Naive thymus-derived CD4-positive, alpha-beta T cell (primary cell): ENCODE data around the gene MOB1A. TPM values are rescaled to one million over a fixed set of nuclear protein-coding genes. Genes with fewer than 3 reads are reported as not detected.
"Not testable (repeated sequence)": the region's sequence is repeated elsewhere in the genome, so short reads cannot be mapped to it uniquely, and the experiment has no call there.

Experiments
- ATAC-seq: fragments of 150-1000 bp; cut with Tn5 transposase; 2 replicates; pipeline ENCODE4 v1.10.0; 2021; ENCODE audit warnings: mild to moderate bottlenecking, moderate library complexity
- CTCF ChIA-PET: fragments of 350-600 bp; sonication (Branson Sonifier 250); formaldehyde crosslinking; loops from one replicate; lab custom pipeline; 2021; ENCODE audit warnings: antibody characterized with exemption; lab: Charles Lee
- POLR2A ChIA-PET: fragments of 350-600 bp; sonication (Branson Sonifier 250); formaldehyde crosslinking; loops from one replicate; lab custom pipeline; 2021; ENCODE audit warnings: antibody characterized with exemption, inconsistent platforms; lab: Charles Lee
- DNase-seq, 9 donors: peaks; one replicate each; pipeline versions ENCODE4 v3.0.0 to v3.0.0-alpha.2; 2020 to 2022; ENCODE audit warnings: mixed read lengths in 1 of 9
- H3K27ac ChIP-seq: one replicate; pipeline ENCODE4 v1.7.0; 2013; ENCODE audit warnings: mild to moderate bottlenecking, low read depth, low read length, moderate library complexity
- H3K27me3 ChIP-seq, 2 donors: one replicate each; pipeline ENCODE4 v1.7.0; 2013; ENCODE audit warnings: low read length in 2 of 2, mild to moderate bottlenecking in 2 of 2, moderate library complexity in 2 of 2; ENCODE audit not compliant: control insufficient read depth in 2 of 2, insufficient read depth in 2 of 2
- H3K36me3 ChIP-seq, 3 experiments: 1 replicate in 2 of 3; 2 replicates in 1 of 3; pipeline ENCODE4 v1.7.0; 2013; ENCODE audit warnings: low read length in 3 of 3, mild to moderate bottlenecking in 3 of 3, moderate library complexity in 1 of 3; ENCODE audit not compliant: insufficient read depth in 3 of 3, control insufficient read depth in 2 of 3
- H3K4me1 ChIP-seq, 2 donors: one replicate each; pipeline ENCODE4 v1.7.0; 2013; ENCODE audit warnings: low read length in 2 of 2, mild to moderate bottlenecking in 2 of 2, moderate library complexity in 1 of 2; ENCODE audit not compliant: control insufficient read depth in 2 of 2, insufficient read depth in 2 of 2
- H3K4me3 ChIP-seq: 2 replicates; pipeline ENCODE4 v1.7.0; 2013; ENCODE audit warnings: mild to moderate bottlenecking, low read length
- H3K9me3 ChIP-seq, 3 experiments: 1 replicate in 2 of 3; 2 replicates in 1 of 3; pipeline ENCODE4 v1.7.0; 2013; ENCODE audit warnings: low read length in 3 of 3; ENCODE audit not compliant: control insufficient read depth in 2 of 3
- H3K27ac Mint-ChIP-seq, 9 donors: one replicate each; pipeline ENCODE4 v1.8.0; 2020 to 2022; ENCODE audit warnings: mixed read lengths in 9 of 9, mild to moderate bottlenecking in 8 of 9, moderate library complexity in 5 of 9, inconsistent platforms in 2 of 9
- H3K27me3 Mint-ChIP-seq, 5 donors: one replicate each; pipeline ENCODE4 v1.8.0; 2021 to 2022; ENCODE audit warnings: mixed read lengths in 5 of 5, mild to moderate bottlenecking in 1 of 5
- H3K36me3 Mint-ChIP-seq, 5 donors: one replicate each; pipeline ENCODE4 v1.8.0; 2020 to 2022; ENCODE audit warnings: mixed read lengths in 5 of 5, mild to moderate bottlenecking in 3 of 5, inconsistent platforms in 1 of 5
- H3K4me1 Mint-ChIP-seq, 7 donors: one replicate each; pipeline ENCODE4 v1.8.0; 2020 to 2022; ENCODE audit warnings: mixed read lengths in 7 of 7, mild to moderate bottlenecking in 3 of 7, inconsistent platforms in 1 of 7
- H3K4me3 Mint-ChIP-seq, 10 donors: one replicate each; pipeline ENCODE4 v1.8.0; 2020 to 2022; ENCODE audit warnings: mild to moderate bottlenecking in 10 of 10, mixed read lengths in 10 of 10, moderate library complexity in 6 of 10, inconsistent platforms in 2 of 10
- H3K9me3 Mint-ChIP-seq, 11 donors: one replicate each; pipeline ENCODE4 v1.8.0; 2020 to 2022; ENCODE audit warnings: mixed read lengths in 11 of 11, mild to moderate bottlenecking in 4 of 11, inconsistent platforms in 1 of 11, moderate library complexity in 1 of 11
- intact Hi-C, 2 donors: fragments of 100-400 bp; cut with micrococcal nuclease; formaldehyde crosslinking; loops; one replicate each; pipeline ENCODE4 v1.15.1; 2023
- polyA plus RNA-seq, 2 donors: library from polyadenylated mRNA; unstranded; fragments of 300-500 nt; fragmentation: Illumina TruSeq; gene quantifications; one replicate each; pipeline ENCODE4 v1.2.3, GENCODE V29; 2021
- total RNA-seq, 6 experiments: library from RNA in 5 of 6; stranded (reverse) in 5 of 6; gene quantifications; 1 replicate in 5 of 6; 2 replicates in 1 of 6; pipeline ENCODE4 v1.2.3 and lab custom pipeline; 2021 to 2026

Gene MOB1A
- total and polyA plus RNA-seq, 7 experiments from 2014 or later = 106 to 185 (median 120) TPM

- ChIA-PET POLR2A (no interaction called here), CTCF (no interaction called here)
- ATAC-seq = no peak
- no peak overlapping the region for H3K4me3 ChIP-seq
- H3K36me3 ChIP-seq = peaks cover 0 to 5% (median 0%) of the 10 kb centered on the region in 3 experiments
- no peaks in the 10 kb centered on the region for H3K9me3 Mint-ChIP-seq
- no peak overlapping the region for H3K4me3 Mint-ChIP-seq
- no peaks in the 10 kb centered on the region for H3K27me3 Mint-ChIP-seq
- H3K9me3 ChIP-seq = no peaks in the 10 kb centered on the region
- no peak overlapping the region for H3K27ac ChIP-seq
- peaks cover 0 to 21% (median 8%) of the 10 kb centered on the region in 5 donors for H3K36me3 Mint-ChIP-seq
- no peaks in the 10 kb centered on the region for H3K4me1 ChIP-seq
- peak overlapping the region in 2 of 9 donors; percentile 14 to 42 for H3K27ac Mint-ChIP-seq
- no peak for DNase-seq
- peaks cover 0 to 11% (median 0%) of the 10 kb centered on the region in 7 donors for H3K4me1 Mint-ChIP-seq
- H3K27me3 ChIP-seq = no peaks in the 10 kb centered on the region
- intact Hi-C loops = no loop called here
Measured at GRCh38 chr2:74222300-74222650, 43.6 kb upstream of the MOB1A start.

DNA sequence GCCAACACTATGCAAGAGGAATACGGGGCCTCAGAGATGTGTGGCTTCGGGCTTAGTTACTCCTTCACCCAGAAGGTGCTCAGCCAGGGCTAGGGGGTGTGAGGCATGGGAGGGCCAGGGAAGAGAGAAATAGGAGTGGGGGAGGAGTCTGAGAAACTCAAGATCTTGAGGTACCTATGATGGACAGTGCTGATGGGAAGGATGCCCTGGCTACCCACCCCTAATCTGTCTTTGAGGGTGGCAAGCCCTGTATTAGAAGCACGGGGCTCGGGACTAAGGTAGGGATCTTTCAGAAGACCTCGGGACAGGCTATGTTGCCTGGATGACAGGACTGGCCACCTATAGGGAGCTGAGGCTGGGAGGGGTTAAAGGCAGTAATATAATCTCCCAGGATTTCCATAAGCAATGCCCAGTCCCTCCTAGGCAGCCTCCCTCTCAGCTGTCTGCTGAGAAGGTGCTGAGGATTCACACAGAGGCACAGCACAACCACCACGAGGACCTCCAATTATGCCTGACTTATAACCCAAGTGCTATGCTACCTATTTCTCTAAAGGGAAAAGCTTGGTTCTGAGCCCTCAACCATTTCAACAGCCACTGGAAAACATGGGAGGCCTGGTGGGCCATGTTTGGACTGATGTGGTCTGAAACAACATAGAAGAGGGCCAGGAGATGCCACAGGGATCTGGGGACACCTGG lies 43.1 kb upstream of the MOB1A start:
- ATAC-seq = no peak
- Mint-ChIP-seq H3K36me3 (peaks cover 0 to 21% (median 9%) of the 10 kb centered on the region in 5 donors), H3K27ac (peak overlapping the region in 3 of 9 donors; percentile 14 to 42 (median 19)), H3K4me1 (peaks cover 0 to 11% (median 0%) of the 10 kb centered on the region in 7 donors), H3K4me3 (no peak overlapping the region), H3K27me3 (no peaks in the 10 kb centered on the region), H3K9me3 (no peaks in the 10 kb centered on the region)
- H3K27me3 ChIP-seq = no peaks in the 10 kb centered on the region
- H3K9me3 ChIP-seq = no peaks in the 10 kb centered on the region
- H3K36me3 ChIP-seq = peaks cover 0 to 7% (median 0%) of the 10 kb centered on the region in 3 experiments
- intact Hi-C loops = no loop called here
- ChIA-PET POLR2A (no interaction called here), CTCF (no interaction called here)
- H3K27ac ChIP-seq = no peak overlapping the region
- no peaks in the 10 kb centered on the region for H3K4me1 ChIP-seq
- no peak overlapping the region for H3K4me3 ChIP-seq
- no peak for DNase-seq

DNA sequence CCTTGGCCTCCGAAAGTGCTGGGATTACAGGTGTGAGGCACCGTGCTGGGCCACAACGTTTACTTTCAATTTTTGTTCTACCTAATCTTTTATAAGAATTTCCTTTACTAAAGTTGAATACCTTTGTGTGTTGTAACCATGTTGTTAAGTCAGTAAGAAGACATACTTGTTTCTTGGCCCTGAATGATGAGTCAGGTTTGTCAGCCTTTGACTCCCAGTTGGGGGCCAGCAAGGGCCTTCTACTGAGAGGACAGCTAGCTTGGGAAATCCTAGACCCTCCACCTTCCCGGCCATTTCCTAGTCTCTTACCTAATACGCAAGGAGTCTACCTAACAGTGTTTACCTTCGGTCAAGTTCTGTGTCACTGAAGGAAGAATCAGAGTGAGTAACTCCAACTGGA lies 42.4 kb upstream of the MOB1A start:
- H3K9me3 ChIP-seq = no peaks in the 10 kb centered on the region
- ChIA-PET CTCF (no interaction called here), POLR2A (no interaction called here)
- H3K4me1 ChIP-seq = no peaks in the 10 kb centered on the region
- no peaks in the 10 kb centered on the region for H3K27me3 Mint-ChIP-seq
- H3K4me1 Mint-ChIP-seq = peaks cover 0 to 11% (median 0%) of the 10 kb centered on the region in 7 donors
- ATAC-seq (no peak), DNase-seq (no peak)
- H3K27ac ChIP-seq = no peak overlapping the region
- H3K27ac Mint-ChIP-seq = no peak overlapping the region
- H3K36me3 ChIP-seq = peaks cover 0 to 10% (median 0%) of the 10 kb centered on the region in 3 experiments
- no peaks in the 10 kb centered on the region for H3K27me3 ChIP-seq
- no peak overlapping the region for H3K4me3 Mint-ChIP-seq
- H3K4me3 ChIP-seq = no peak overlapping the region
- intact Hi-C loops = no loop called here
- no peaks in the 10 kb centered on the region for H3K9me3 Mint-ChIP-seq
- peaks cover 0 to 17% (median 9%) of the 10 kb centered on the region in 5 donors for H3K36me3 Mint-ChIP-seq

GRCh38 chr2:74219846-74220486 lies 41.3 kb upstream of the MOB1A start:
- Mint-ChIP-seq H3K9me3 (no peaks in the 10 kb centered on the region), H3K4me1 (peaks cover 0 to 11% (median 0%) of the 10 kb centered on the region in 7 donors), H3K36me3 (peaks cover 0 to 17% (median 9%) of the 10 kb centered on the region in 5 donors), H3K4me3 (no peak overlapping the region), H3K27ac (peak overlapping the region in 3 of 9 donors; percentile 51 to 73 (median 68)), H3K27me3 (no peaks in the 10 kb centered on the region)
- no peak overlapping the region for H3K27ac ChIP-seq
- ChIA-PET CTCF (no interaction called here), POLR2A (interaction anchor here (0.7 kb wide), 1 partner anchor 350 kb away, joined by 5 read pairs; no protein-coding TSS in a partner anchor)
- H3K9me3 ChIP-seq = no peaks in the 10 kb centered on the region
- DNase-seq (no peak), ATAC-seq (no peak)
- H3K4me3 ChIP-seq = no peak overlapping the region
- intact Hi-C loops = no loop called here
- no peaks in the 10 kb centered on the region for H3K4me1 ChIP-seq
- H3K27me3 ChIP-seq = no peaks in the 10 kb centered on the region
- peaks cover 0 to 10% (median 0%) of the 10 kb centered on the region in 3 experiments for H3K36me3 ChIP-seq

DNA sequence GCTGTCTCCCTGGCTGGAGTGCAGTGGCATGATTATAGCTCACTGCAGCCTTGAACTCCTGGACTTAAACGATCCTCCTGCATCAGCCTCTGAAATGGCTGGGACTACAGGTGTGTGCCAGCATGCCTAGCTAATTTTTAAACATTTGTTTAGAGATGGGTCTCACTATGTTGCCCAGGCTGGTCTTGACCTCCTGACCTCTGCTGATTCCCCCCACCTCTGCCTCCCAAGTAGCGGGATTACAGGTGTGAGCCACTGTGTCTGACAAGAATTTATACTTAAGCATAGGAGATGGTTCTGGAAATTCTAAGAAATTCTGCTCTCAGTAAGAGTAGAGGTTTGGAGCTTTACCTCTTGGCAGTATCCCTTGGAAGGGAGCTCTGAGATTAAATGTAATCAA lies 38.0 kb upstream of the MOB1A start:
- H3K36me3 ChIP-seq = peaks cover 0 to 30% (median 11%) of the 10 kb centered on the region in 3 experiments

GRCh38 chr2:74215771-74216170 lies 37.1 kb upstream of the MOB1A start:
- POLR2A ChIA-PET = interaction anchor here (1.3 kb wide), 1 partner anchor 10 kb away, joined by 3 read pairs; no protein-coding TSS in a partner anchor
- H3K27me3 ChIP-seq, H3K9me3 ChIP-seq, ATAC-seq, DNase-seq, H3K27me3 Mint-ChIP-seq, H3K4me3 Mint-ChIP-seq, H3K27ac Mint-ChIP-seq, H3K27ac ChIP-seq, intact Hi-C loops, H3K4me3 ChIP-seq, H3K9me3 Mint-ChIP-seq, H3K4me1 ChIP-seq: not testable (repeated sequence)
- H3K36me3 ChIP-seq = peaks cover 0 to 25% (median 11%) of the 10 kb centered on the region in 3 experiments
- CTCF ChIA-PET = interaction anchor here (1.3 kb wide), 2 partner anchors 10 to 34 kb away, joined by 4 read pairs; no protein-coding TSS in a partner anchor
- H3K36me3 Mint-ChIP-seq = peaks cover 3 to 19% (median 11%) of the 10 kb centered on the region in 5 donors
- peaks cover 0 to 10% (median 0%) of the 10 kb centered on the region in 7 donors for H3K4me1 Mint-ChIP-seq

More for the DNA sequence above, 38.0 kb upstream of the MOB1A start:
- no peak overlapping the region for H3K4me3 ChIP-seq
- Mint-ChIP-seq H3K9me3 (no peaks in the 10 kb centered on the region), H3K27ac (peak overlapping the region in 3 of 9 donors; percentile 30 to 59 (median 48)), H3K36me3 (peaks cover under 1 to 13% (median 5%) of the 10 kb centered on the region in 5 donors), H3K4me1 (peaks cover 0 to 5% (median 0%) of the 10 kb centered on the region in 7 donors), H3K27me3 (no peaks in the 10 kb centered on the region), H3K4me3 (no peak overlapping the region)
- H3K27me3 ChIP-seq = no peaks in the 10 kb centered on the region
- H3K4me1 ChIP-seq = no peaks in the 10 kb centered on the region
- no peak for DNase-seq
- ATAC-seq = no peak
- intact Hi-C loops = no loop called here
- H3K9me3 ChIP-seq = no peaks in the 10 kb centered on the region
- H3K27ac ChIP-seq = no peak overlapping the region
- POLR2A ChIA-PET = interaction anchor here (1.3 kb wide), 1 partner anchor 10 kb away, joined by 3 read pairs; no protein-coding TSS in a partner anchor
- CTCF ChIA-PET = interaction anchor here (1.3 kb wide), 1 partner anchor 11 kb away, joined by 4 read pairs; no protein-coding TSS in a partner anchor
